Muscle of leg (tissue), 11 donors: Measurements from ENCODE around the gene LCMT2. TPM values are rescaled to one million over a fixed set of nuclear protein-coding genes. Genes with fewer than 3 reads are reported as not detected.

Experiments
- DNase-seq: peaks from one replicate; pipeline ENCODE4 v3.0.0; 2013
- H3K27ac ChIP-seq: one replicate; pipeline ENCODE4 v1.5.1; 2013; ENCODE audit warnings: mild to moderate bottlenecking, low read length, control low read depth
- H3K27me3 ChIP-seq: one replicate; pipeline ENCODE4 v1.6.1; 2013; ENCODE audit warnings: low read length; ENCODE audit not compliant: control insufficient read depth, insufficient read depth
- H3K36me3 ChIP-seq: one replicate; pipeline ENCODE4 v1.6.1; 2013; ENCODE audit warnings: low read length; ENCODE audit not compliant: control insufficient read depth, insufficient read depth
- H3K4me1 ChIP-seq: one replicate; pipeline ENCODE4 v1.6.1; 2013; ENCODE audit warnings: low read length; ENCODE audit not compliant: control insufficient read depth, insufficient read depth
- H3K4me3 ChIP-seq: one replicate; pipeline ENCODE4 v1.5.1; 2013; ENCODE audit warnings: low read length, control low read depth
- H3K9me3 ChIP-seq: replicated peaks from 2 replicates; pipeline ENCODE4 v1.6.1; 2013; ENCODE audit warnings: low read depth, low read length; ENCODE audit not compliant: control insufficient read depth
- WGBS: methylation state at CpG from one replicate; pipeline ENCODE4 v1.1.5; 2013; ENCODE audit warnings: missing lambda C conversion rate; ENCODE audit not compliant: insufficient coverage; 5-methylcytosine and 5-hydroxymethylcytosine counted together
- polyA plus RNA-seq, 8 donors: library from polyadenylated mRNA; unstranded; fragments of 120-200 nt; gene quantifications; one replicate each; pipeline versions ENCODE4 v1.2.1 to v1.2.3, GENCODE V29; 2013; ENCODE audit warnings: inconsistent platforms in 1 of 8, low replicate concordance in 1 of 8; ENCODE audit not compliant: insufficient read length in 8 of 8, insufficient read depth in 1 of 8
- total RNA-seq: library from RNA; stranded (reverse); fragments of 120-200 nt; gene quantifications from one replicate; pipeline ENCODE4 v1.2.4, GENCODE V29; 2013

The LCMT2 gene
- total and polyA plus RNA-seq, 9 donors = 5.8 to 9.0 (median 7.4) TPM

GRCh38 chr15:43277231-43277823, 53.0 kb downstream of the LCMT2 start:
- 66% methylated on average over 7 of the region's 10 CpGs for WGBS
- no peak for DNase-seq
- Histone ChIP-seq H3K4me1 (peaks cover 13% of the 10 kb centered on the region), H3K36me3 (no peaks in the 10 kb centered on the region), H3K9me3 (peaks cover 2% of the 10 kb centered on the region), H3K27ac (no peak overlapping the region), H3K4me3 (no peak overlapping the region), H3K27me3 (no peaks in the 10 kb centered on the region)

GRCh38 chr15:43276563-43277200, 53.7 kb downstream of the LCMT2 start:
- DNase-seq = no peak
- Histone ChIP-seq H3K4me3 (no peak overlapping the region), H3K36me3 (no peaks in the 10 kb centered on the region), H3K27ac (no peak overlapping the region), H3K27me3 (no peaks in the 10 kb centered on the region), H3K9me3 (peaks cover 3% of the 10 kb centered on the region), H3K4me1 (peaks cover 13% of the 10 kb centered on the region)
- WGBS = 0% methylated on average over 1 of the region's 12 CpGs

- no peaks in the 10 kb centered on the region for H3K36me3 ChIP-seq
- peaks cover 13% of the 10 kb centered on the region for H3K4me1 ChIP-seq
- WGBS = 68% methylated on average over 9 of the region's 15 CpGs
- no peak overlapping the region for H3K27ac ChIP-seq
- no peak for DNase-seq
- H3K27me3 ChIP-seq = no peaks in the 10 kb centered on the region
- no peak overlapping the region for H3K4me3 ChIP-seq
- peaks cover 3% of the 10 kb centered on the region for H3K9me3 ChIP-seq
These were observed 54.4 kb downstream of the LCMT2 start for GRCh38 chr15:43275740-43276562.

GRCh38 chr15:43274136-43274535, 56.2 kb downstream of the LCMT2 start:
- WGBS = 52% methylated on average over 9 of the region's 9 CpGs
- H3K27ac ChIP-seq = peak overlapping the region; percentile 29
- no peak overlapping the region for H3K4me3 ChIP-seq
- peaks cover 3% of the 10 kb centered on the region for H3K9me3 ChIP-seq
- peak; percentile 78 for DNase-seq
- H3K4me1 ChIP-seq = peaks cover 13% of the 10 kb centered on the region
- no peaks in the 10 kb centered on the region for H3K36me3 ChIP-seq
- peaks cover 4% of the 10 kb centered on the region for H3K27me3 ChIP-seq

Other genes with a start within 250 kb of the LCMT2 start
- 27.4 TPM for gene UBR1, start 224.5 kb downstream of the LCMT2 start, total RNA-seq
- gene UBR1, start 224.5 kb downstream of the LCMT2 start, polyA plus RNA-seq = 10 to 100 TPM; 13.6 to 26.0 (median 19.0) TPM
- gene TMEM62, start 197.0 kb downstream of the LCMT2 start, total RNA-seq = 11.5 TPM
- 10 to 100 TPM in 1 of 8 donors, 1 to 10 TPM in 7; 4.8 to 12.1 (median 7.6) TPM for gene TMEM62, start 197.0 kb downstream of the LCMT2 start, polyA plus RNA-seq
- gene CCNDBP1, start 145.2 kb downstream of the LCMT2 start, total RNA-seq = 41.8 TPM
- 10 to 100 TPM; 35.0 to 40.3 (median 37.2) TPM for gene CCNDBP1, start 145.2 kb downstream of the LCMT2 start, polyA plus RNA-seq
- 2.1 TPM for gene EPB42, start 109.6 kb downstream of the LCMT2 start, total RNA-seq
- 1 to 10 TPM; 1.3 to 6.1 (median 3.4) TPM for gene EPB42, start 109.6 kb downstream of the LCMT2 start, polyA plus RNA-seq
- gene TGM5, start 63.6 kb downstream of the LCMT2 start, total RNA-seq = 0.13 TPM
- gene TGM5, start 63.6 kb downstream of the LCMT2 start, polyA plus RNA-seq = under 1 TPM in 6 of 8 donors, not detected in 2; 0.05 to 0.12 (median 0.09) TPM
- not detected for gene TGM7, start 28.3 kb downstream of the LCMT2 start, total RNA-seq
- not detected for gene TGM7, start 28.3 kb downstream of the LCMT2 start, polyA plus RNA-seq
- 18.8 TPM for gene ZSCAN29, start 40.5 kb upstream of the LCMT2 start, total RNA-seq
- gene ZSCAN29, start 40.5 kb upstream of the LCMT2 start, polyA plus RNA-seq = 10 to 100 TPM; 10.4 to 18.7 (median 14.5) TPM
- gene TUBGCP4, start 40.5 kb upstream of the LCMT2 start, total RNA-seq = 7.0 TPM
- 10 to 100 TPM in 7 of 8 donors, 1 to 10 TPM in 1; 9.4 to 14.4 (median 11.2) TPM for gene TUBGCP4, start 40.5 kb upstream of the LCMT2 start, polyA plus RNA-seq
- 48.8 TPM for gene TP53BP1, start 162.6 kb upstream of the LCMT2 start, total RNA-seq
- 10 to 100 TPM; 33.9 to 49.9 (median 45.9) TPM for gene TP53BP1, start 162.6 kb upstream of the LCMT2 start, polyA plus RNA-seq
- gene MAP1A, start 187.0 kb upstream of the LCMT2 start, total RNA-seq = 22.9 TPM
- gene MAP1A, start 187.0 kb upstream of the LCMT2 start, polyA plus RNA-seq = 10 to 100 TPM; 23.8 to 56.2 (median 43.6) TPM